RWPE1 (cell line): Measurements from ENCODE around the gene HSPA1L.
"Not testable (repeated sequence)": the region's sequence is repeated elsewhere in the genome, so short reads cannot be mapped to it uniquely, and the experiment has no call there.

Experiments
- CTCF ChIA-PET: fragments of 350-600 bp; sonication (Branson Sonifier 250); formaldehyde crosslinking; extraction: SDS; loops from one replicate; lab custom pipeline; 2021; lab: Yijun Ruan, JAX
- POLR2A ChIA-PET: fragments of 400-600 bp; formaldehyde crosslinking; extraction: SDS; loops from one replicate; lab custom pipeline; 2020; ENCODE audit warnings: antibody characterized with exemption; ENCODE audit not compliant: low non-redundant PET; lab: Yijun Ruan, JAX
- DNase-seq: peaks from one replicate; pipeline ENCODE4 v3.0.0; 2012; ENCODE audit warnings: low spot score
- H3K27ac ChIP-seq: fragments of 450-650 bp; 2 replicates; pipeline ENCODE4 v1.5.1; 2017
- TF ChIP-seq, protein P1 (sequence below): fragments of 450-650 bp; conservative IDR thresholded peaks from 2 replicates; pipeline ENCODE4 v1.5.1; 2017; ENCODE audit warnings: low read depth, mild to moderate bottlenecking

The HSPA1L gene

GRCh38 chr6:31822036-31822821 lies 7.1 kb upstream of the HSPA1L start:
- DNase-seq: peak; percentile 59
- TF ChIP-seq, protein P1, sequence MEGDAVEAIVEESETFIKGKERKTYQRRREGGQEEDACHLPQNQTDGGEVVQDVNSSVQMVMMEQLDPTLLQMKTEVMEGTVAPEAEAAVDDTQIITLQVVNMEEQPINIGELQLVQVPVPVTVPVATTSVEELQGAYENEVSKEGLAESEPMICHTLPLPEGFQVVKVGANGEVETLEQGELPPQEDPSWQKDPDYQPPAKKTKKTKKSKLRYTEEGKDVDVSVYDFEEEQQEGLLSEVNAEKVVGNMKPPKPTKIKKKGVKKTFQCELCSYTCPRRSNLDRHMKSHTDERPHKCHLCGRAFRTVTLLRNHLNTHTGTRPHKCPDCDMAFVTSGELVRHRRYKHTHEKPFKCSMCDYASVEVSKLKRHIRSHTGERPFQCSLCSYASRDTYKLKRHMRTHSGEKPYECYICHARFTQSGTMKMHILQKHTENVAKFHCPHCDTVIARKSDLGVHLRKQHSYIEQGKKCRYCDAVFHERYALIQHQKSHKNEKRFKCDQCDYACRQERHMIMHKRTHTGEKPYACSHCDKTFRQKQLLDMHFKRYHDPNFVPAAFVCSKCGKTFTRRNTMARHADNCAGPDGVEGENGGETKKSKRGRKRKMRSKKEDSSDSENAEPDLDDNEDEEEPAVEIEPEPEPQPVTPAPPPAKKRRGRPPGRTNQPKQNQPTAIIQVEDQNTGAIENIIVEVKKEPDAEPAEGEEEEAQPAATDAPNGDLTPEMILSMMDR: no peak
- peak overlapping the region; percentile 99 for H3K27ac ChIP-seq
- ChIA-PET POLR2A (interaction anchor here (0.5 to 0.7 kb wide), 2 partner anchors 14 to 16 kb away, joined by 3 read pairs; no protein-coding TSS in a partner anchor), CTCF (no interaction called here)

GRCh38 chr6:31821301-31822035 lies 6.4 kb upstream of the HSPA1L start:
- TF ChIP-seq, protein P1: no peak
- peak overlapping the region; percentile 99 for H3K27ac ChIP-seq
- POLR2A ChIA-PET: interaction anchor here (0.5 to 0.7 kb wide), 2 partner anchors 15 to 17 kb away, joined by 3 read pairs; no protein-coding TSS in a partner anchor
- peak; percentile 30 for DNase-seq
- CTCF ChIA-PET: no interaction called here

DNA sequence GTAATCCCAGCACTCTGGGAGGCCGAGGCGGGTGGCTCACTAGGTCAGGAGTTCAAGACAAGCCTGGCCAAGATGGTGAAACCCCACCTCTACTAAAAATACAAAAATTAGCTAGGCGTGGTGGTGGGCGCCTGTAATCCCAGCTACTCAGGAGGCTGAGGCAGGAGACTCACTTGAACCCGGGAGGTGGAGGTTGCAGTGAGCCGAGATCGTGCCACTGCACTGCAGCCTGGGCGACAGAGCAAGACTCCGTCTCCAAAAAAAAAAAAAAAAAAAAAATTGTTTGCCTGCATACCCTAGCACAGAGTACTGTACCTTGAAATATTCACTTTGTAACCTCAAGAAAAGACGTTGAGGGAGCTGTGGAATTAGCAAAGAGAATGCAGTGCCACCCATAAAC lies 5.3 kb upstream of the HSPA1L start:
- CTCF ChIA-PET: interaction anchor here (0.6 kb wide), 2 partner anchors 9 to 52 kb away, joined by 3 to 4 read pairs; no protein-coding TSS in a partner anchor
- DNase-seq, POLR2A ChIA-PET: not testable (repeated sequence)
- peak overlapping the region; percentile 69 for H3K27ac ChIP-seq

DNA sequence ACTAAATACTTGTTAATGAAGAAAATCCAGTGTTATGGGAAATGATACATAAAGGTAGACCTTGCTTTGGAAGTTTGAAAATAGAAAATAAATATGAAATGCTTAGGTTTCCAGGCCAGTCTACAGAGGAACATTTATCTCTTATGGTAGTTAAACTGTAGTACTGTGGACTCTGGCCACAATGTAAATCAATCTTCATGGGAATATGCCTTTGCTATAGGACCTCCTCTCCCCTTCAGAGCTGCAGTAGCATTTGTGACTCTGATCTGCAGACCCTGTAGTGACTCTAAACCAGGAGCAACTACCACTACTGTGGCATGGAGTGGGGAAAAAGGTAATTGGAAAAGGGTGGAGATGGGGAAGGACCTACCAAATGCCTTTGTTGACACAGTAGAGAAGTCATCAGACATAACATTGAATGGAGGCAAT lies 4.8 kb upstream of the HSPA1L start:
- TF ChIP-seq, protein P1: no peak
- peak overlapping the region; percentile 69 for H3K27ac ChIP-seq
- POLR2A ChIA-PET: no interaction called here
- no peak for DNase-seq
- CTCF ChIA-PET: interaction anchor here (0.6 kb wide), 2 partner anchors 10 to 52 kb away, joined by 3 to 4 read pairs; no protein-coding TSS in a partner anchor

- ChIA-PET POLR2A (interaction anchor here (0.5 to 1.0 kb wide), 3 partner anchors 9 to 13 kb away, joined by 3 to 4 read pairs (median 3); partner anchors contain the start of genes HSPA1B and LSM2), CTCF (interaction anchor here (0.6 to 1.0 kb wide), 2 partner anchors 13 to 40 kb away, joined by 3 to 11 read pairs; no protein-coding TSS in a partner anchor)
- DNase-seq: not testable (repeated sequence)
- H3K27ac ChIP-seq: peak overlapping the region; percentile 81
These were observed 2.9 kb upstream of the HSPA1L start for GRCh38 chr6:31817929-31818511.

DNA sequence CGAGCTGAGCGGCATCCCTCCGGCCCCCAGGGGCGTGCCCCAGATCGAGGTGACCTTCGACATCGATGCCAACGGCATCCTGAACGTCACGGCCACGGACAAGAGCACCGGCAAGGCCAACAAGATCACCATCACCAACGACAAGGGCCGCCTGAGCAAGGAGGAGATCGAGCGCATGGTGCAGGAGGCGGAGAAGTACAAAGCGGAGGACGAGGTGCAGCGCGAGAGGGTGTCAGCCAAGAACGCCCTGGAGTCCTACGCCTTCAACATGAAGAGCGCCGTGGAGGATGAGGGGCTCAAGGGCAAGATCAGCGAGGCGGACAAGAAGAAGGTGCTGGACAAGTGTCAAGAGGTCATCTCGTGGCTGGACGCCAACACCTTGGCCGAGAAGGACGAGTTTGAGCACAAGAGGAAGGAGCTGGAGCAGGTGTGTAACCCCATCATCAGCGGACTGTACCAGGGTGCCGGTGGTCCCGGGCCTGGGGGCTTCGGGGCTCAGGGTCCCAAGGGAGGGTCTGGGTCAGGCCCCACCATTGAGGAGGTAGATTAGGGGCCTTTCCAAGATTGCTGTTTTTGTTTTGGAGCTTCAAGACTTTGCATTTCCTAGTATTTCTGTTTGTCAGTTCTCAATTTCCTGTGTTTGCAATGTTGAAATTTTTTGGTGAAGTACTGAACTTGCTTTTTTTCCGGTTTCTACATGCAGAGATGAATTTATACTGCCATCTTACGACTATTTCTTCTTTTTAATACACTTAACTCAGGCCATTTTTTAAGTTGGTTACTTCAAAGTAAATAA lies 2.2 kb upstream of the HSPA1L start:
- peak overlapping the region; percentile 81 for H3K27ac ChIP-seq
- ChIA-PET POLR2A (interaction anchor here (0.5 to 0.7 kb wide), 2 partner anchors 11 to 14 kb away, joined by 3 read pairs; partner anchors contain the start of gene LSM2), CTCF (interaction anchor here (0.6 to 1.0 kb wide), 2 partner anchors 14 to 39 kb away, joined by 3 to 11 read pairs; no protein-coding TSS in a partner anchor)
- not testable (repeated sequence) for DNase-seq

GRCh38 chr6:31814677-31815024 lies 432 bp downstream of the HSPA1L start:
- ChIA-PET POLR2A (interaction anchor here (0.6 to 1.3 kb wide), 4 partner anchors 13 to 22 kb away, joined by 3 to 32 read pairs (median 4); partner anchors contain the start of gene HSPA1B), CTCF (no interaction called here)
- H3K27ac ChIP-seq: peak overlapping the region; percentile 100
- DNase-seq: peak; percentile 97
- TF ChIP-seq, protein P1: no peak
